Measurements from ENCODE around the gene TSPO. TPM values are rescaled to one million over a fixed set of nuclear protein-coding genes. Genes with fewer than 3 reads are reported as not detected.

TSPO gene
- total RNA-seq, 1 experiment from 2014 or later = 44.6 TPM

DNA sequence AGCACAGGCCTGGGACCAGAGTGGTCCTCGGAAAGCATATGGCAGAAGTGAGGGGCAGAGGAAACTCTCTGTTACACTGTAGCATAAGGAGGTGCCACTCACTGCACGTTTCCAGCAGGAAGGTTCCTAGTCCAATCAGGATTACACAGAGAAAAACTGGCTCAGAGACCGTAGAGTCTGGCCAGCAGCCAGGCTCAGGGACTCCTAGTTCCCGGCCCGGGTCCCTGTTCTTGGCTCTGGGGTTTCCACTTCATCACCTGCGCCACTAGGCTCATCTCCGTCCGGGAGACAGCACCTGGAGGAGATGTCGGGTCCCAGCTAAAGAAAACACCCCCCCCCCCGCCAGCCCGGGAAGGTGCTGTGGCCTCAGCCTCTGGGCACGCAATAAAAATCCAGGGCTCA lies 34.5 kb downstream of the TSPO start:
- no peaks in the 10 kb centered on the region for H3K27me3 ChIP-seq (replicated peaks; ENCODE audit: control insufficient read depth, insufficient read depth, low read length)
- H3K36me3 Mint-ChIP-seq (ENCODE audit: insufficient read depth, unreplicated experiment) = peaks cover 4% of the 10 kb centered on the region

DNA sequence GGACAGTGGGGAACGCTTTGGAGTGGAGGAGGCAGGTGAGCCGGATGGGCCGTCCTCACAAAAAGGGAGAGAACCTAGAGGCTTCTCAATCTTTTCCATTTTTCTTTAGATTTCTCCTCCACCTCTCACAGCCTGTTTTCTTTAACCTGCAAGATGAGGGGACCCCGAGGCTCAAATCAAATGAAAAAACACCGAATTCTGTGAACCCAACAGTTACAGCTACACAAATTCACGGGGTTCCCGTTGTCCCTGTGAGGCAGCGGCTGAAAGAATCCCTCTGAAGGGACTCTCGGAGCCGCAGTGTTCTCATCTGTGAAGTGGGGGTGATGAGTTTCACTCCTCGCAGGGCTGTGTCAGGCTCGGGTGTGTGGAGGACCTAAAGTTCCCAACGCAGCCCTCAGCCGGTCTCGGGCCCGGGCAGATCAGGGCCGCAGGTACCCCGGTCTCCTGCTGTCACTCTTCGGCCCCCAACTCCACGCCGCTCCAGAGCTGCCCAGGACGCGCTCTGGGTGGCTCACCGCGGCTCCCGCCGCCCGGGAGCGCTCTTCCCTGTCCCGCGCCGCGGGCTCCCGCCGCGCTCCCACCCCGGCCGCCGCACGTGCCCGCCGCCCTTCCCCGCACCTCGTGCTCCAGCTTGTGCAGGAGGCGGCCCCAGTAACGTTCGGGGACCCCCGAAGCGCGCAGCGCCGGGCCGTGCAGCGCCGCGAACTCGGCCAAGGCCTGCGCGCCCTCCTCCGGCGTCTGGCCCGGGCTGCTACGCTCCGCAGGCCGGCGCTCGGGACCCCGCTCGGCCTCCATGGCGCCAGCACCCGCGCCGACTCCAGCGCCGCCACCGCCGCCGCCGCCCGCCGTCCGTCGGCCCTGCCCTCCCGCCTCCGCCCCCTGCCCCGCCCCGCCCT lies 35.2 kb downstream of the TSPO start, which contains the start of gene TTLL12:
Gene TTLL12 (minus strand): TSS at position 863 of the 899 bp plus-strand sequence. CDS start 65 bp downstream, at position 798.
- ChIA-PET CTCF (interaction anchor here (0.6 to 1.2 kb wide), 5 partner anchors 40 to 389 kb away, joined by 3 to 6 read pairs (median 5); no protein-coding TSS in a partner anchor), POLR2A (interaction anchor here (0.6 to 0.7 kb wide), 5 partner anchors 15 to 1376 kb away, joined by 3 to 12 read pairs (median 4); no protein-coding TSS in a partner anchor)
- DNase-seq = peak in 1 of 2 experiments; percentile 71
- H3K9me3 Mint-ChIP-seq (ENCODE audit: unreplicated experiment) = no peaks in the 10 kb centered on the region
- BruUV-seq (replicated peaks) = TSS peak; percentile 34
- no peaks in the 10 kb centered on the region for H3K27me3 ChIP-seq (replicated peaks; ENCODE audit: control insufficient read depth, insufficient read depth, low read length)
- no peaks in the 10 kb centered on the region for H3K27me3 Mint-ChIP-seq (ENCODE audit: insufficient read depth, unreplicated experiment)
- TF ChIP-seq, protein P1, sequence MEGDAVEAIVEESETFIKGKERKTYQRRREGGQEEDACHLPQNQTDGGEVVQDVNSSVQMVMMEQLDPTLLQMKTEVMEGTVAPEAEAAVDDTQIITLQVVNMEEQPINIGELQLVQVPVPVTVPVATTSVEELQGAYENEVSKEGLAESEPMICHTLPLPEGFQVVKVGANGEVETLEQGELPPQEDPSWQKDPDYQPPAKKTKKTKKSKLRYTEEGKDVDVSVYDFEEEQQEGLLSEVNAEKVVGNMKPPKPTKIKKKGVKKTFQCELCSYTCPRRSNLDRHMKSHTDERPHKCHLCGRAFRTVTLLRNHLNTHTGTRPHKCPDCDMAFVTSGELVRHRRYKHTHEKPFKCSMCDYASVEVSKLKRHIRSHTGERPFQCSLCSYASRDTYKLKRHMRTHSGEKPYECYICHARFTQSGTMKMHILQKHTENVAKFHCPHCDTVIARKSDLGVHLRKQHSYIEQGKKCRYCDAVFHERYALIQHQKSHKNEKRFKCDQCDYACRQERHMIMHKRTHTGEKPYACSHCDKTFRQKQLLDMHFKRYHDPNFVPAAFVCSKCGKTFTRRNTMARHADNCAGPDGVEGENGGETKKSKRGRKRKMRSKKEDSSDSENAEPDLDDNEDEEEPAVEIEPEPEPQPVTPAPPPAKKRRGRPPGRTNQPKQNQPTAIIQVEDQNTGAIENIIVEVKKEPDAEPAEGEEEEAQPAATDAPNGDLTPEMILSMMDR (IDR thresholded peaks at IDR 0.05; ENCODE audit: insufficient read depth in 1 of 2, low read depth in 1 of 2, low read length in 1 of 2, severe bottlenecking in 1 of 2, unreplicated experiment in 1 of 2) = no peak
- H3K4me1 Mint-ChIP-seq (ENCODE audit: low read depth, unreplicated experiment) = peaks cover 23% of the 10 kb centered on the region
- peaks cover 2% of the 10 kb centered on the region; the same call in 1 of the 2 replicates for H3K36me3 ChIP-seq (ENCODE audit: control insufficient read depth, insufficient read depth, low read length)
- peak within 1 kb of the TSS; percentile 86 for H3K4me3 ChIP-seq (ENCODE audit: low read depth, low read length)
- no peaks in the 10 kb centered on the region for H3K9me3 ChIP-seq
- peak within 1 kb of the TSS; percentile 83 for H3K4me3 Mint-ChIP-seq (ENCODE audit: unreplicated experiment)
- H3K27ac Mint-ChIP-seq (ENCODE audit: unreplicated experiment) = peak within 1 kb of the TSS; percentile 93
- intact Hi-C loops (cut with micrococcal nuclease; ENCODE audit: unreplicated experiment) = loop anchor here (5.0 kb wide), 1 partner anchor 46 kb away; no protein-coding TSS in a partner anchor
- peaks cover 16% of the 10 kb centered on the region; the same call in 1 of the 2 replicates for H3K4me1 ChIP-seq
- H3K36me3 Mint-ChIP-seq (ENCODE audit: insufficient read depth, unreplicated experiment) = no peaks in the 10 kb centered on the region

More for the DNA sequence above, 34.5 kb downstream of the TSPO start:
- POLR2A ChIA-PET = no interaction called here
- intact Hi-C loops (cut with micrococcal nuclease; ENCODE audit: unreplicated experiment) = loop anchor here (5.0 kb wide), 1 partner anchor 46 kb away; no protein-coding TSS in a partner anchor
- CTCF ChIA-PET = interaction anchor here (1.0 kb wide), 1 partner anchor 388 kb away, joined by 3 read pairs; no protein-coding TSS in a partner anchor
- TF ChIP-seq, protein P1 (IDR thresholded peaks at IDR 0.05; ENCODE audit: insufficient read depth in 1 of 2, low read depth in 1 of 2, low read length in 1 of 2, severe bottlenecking in 1 of 2, unreplicated experiment in 1 of 2) = no peak
- Mint-ChIP-seq H3K27me3 (ENCODE audit: insufficient read depth, unreplicated experiment) (no peaks in the 10 kb centered on the region), H3K4me3 (ENCODE audit: unreplicated experiment) (peak overlapping the region; percentile 72), H3K9me3 (ENCODE audit: unreplicated experiment) (no peaks in the 10 kb centered on the region), H3K27ac (ENCODE audit: unreplicated experiment) (peak overlapping the region; percentile 43), H3K4me1 (ENCODE audit: low read depth, unreplicated experiment) (peaks cover 23% of the 10 kb centered on the region)
- Histone ChIP-seq H3K36me3 (ENCODE audit: control insufficient read depth, insufficient read depth, low read length) (peaks cover 2% of the 10 kb centered on the region; the same call in 1 of the 2 replicates), H3K4me3 (ENCODE audit: low read depth, low read length) (peak overlapping the region; percentile 86), H3K9me3 (no peaks in the 10 kb centered on the region), H3K4me1 (peaks cover 16% of the 10 kb centered on the region; the same call in 1 of the 2 replicates)
- peak; percentile 37 to 52 for DNase-seq
- no TSS peak for BruUV-seq (replicated peaks)

All from Caco-2 (cell line).